Smooth muscle cell (in vitro differentiated cells): Measurements from ENCODE around the gene GNPTAB. TPM values are rescaled to one million over a fixed set of nuclear protein-coding genes. Genes with fewer than 3 reads are reported as not detected.

ENCODE experiments used
- DNase-seq: peaks from one replicate; lab custom pipeline; 2025; ENCODE audit not compliant: unreplicated experiment; lab: John Stamatoyannopoulos, UW
- H2AFZ ChIP-seq: fragments of 200-600 bp; sonication (generic); 2 replicates; pipeline ENCODE4 v1.6.0; 2016; ENCODE audit warnings: antibody characterized with exemption, low read depth, mild to moderate bottlenecking
- H3F3A ChIP-seq: fragments of 200-600 bp; sonication (generic); 2 replicates; pipeline ENCODE4 v1.6.0; 2017; ENCODE audit warnings: antibody characterized with exemption, low read depth
- H3K27ac ChIP-seq: fragments of 200-600 bp; sonication (generic); 2 replicates; pipeline ENCODE4 v1.5.1; 2016; ENCODE audit warnings: low read depth, mild to moderate bottlenecking
- H3K27me3 ChIP-seq: fragments of 200-600 bp; sonication (generic); 2 replicates; pipeline ENCODE4 v1.6.1; 2016; ENCODE audit warnings: low read depth, mild to moderate bottlenecking
- H3K36me3 ChIP-seq: fragments of 200-600 bp; sonication (generic); 2 replicates; pipeline ENCODE4 v1.5.1; 2016; ENCODE audit warnings: low read depth
- H3K4me1 ChIP-seq: fragments of 200-600 bp; sonication (generic); 2 replicates; pipeline ENCODE4 v1.5.1; 2016; ENCODE audit warnings: low read depth
- H3K4me2 ChIP-seq: fragments of 200-600 bp; sonication (generic); 2 replicates; pipeline ENCODE4 v1.6.0; 2016; ENCODE audit warnings: mild to moderate bottlenecking
- H3K4me3 ChIP-seq: fragments of 200-600 bp; sonication (generic); 2 replicates; pipeline ENCODE4 v1.5.1; 2016; ENCODE audit warnings: mild to moderate bottlenecking
- H3K79me2 ChIP-seq: fragments of 200-600 bp; sonication (generic); 2 replicates; pipeline ENCODE4 v1.6.0; 2016; ENCODE audit warnings: low read depth, mild to moderate bottlenecking
- H3K9ac ChIP-seq: fragments of 200-600 bp; sonication (generic); 2 replicates; pipeline ENCODE4 v1.6.0; 2016; ENCODE audit warnings: low read depth
- H3K9me3 ChIP-seq: fragments of 200-600 bp; sonication (generic); replicated peaks from 2 replicates; pipeline ENCODE4 v1.5.1; 2016; ENCODE audit warnings: low read depth
- H4K20me1 ChIP-seq: fragments of 200-600 bp; sonication (generic); 2 replicates; pipeline ENCODE4 v1.6.0; 2016; ENCODE audit warnings: low read depth
- WGBS: methylation state at CpG from one replicate; pipeline ENCODE4 v1.1.7; 2016; ENCODE audit warnings: low lambda C conversion rate; 5-methylcytosine and 5-hydroxymethylcytosine counted together
- polyA plus RNA-seq: library from polyadenylated mRNA; unstranded; fragments of >200 nt; fragmentation: Nextera tagmentation; extraction: Ambion mirVana; gene quantifications from 2 replicates; pipeline ENCODE4 v1.2.1, GENCODE V29; 2016
- total RNA-seq: library from RNA; depleted of rRNA; stranded (reverse); fragments of >200 nt; gene quantifications from 2 replicates; pipeline ENCODE4 v1.2.3, GENCODE V29; 2014
- TF ChIP-seq, protein P1 (sequence below): fragments of 200-600 bp; sonication (generic); IDR thresholded peaks from 2 replicates; pipeline ENCODE4 v1.5.1; 2017; ENCODE audit warnings: borderline replicate concordance, mild to moderate bottlenecking, antibody characterized with exemption; ENCODE audit not compliant: insufficient read depth, poor library complexity, severe bottlenecking

The GNPTAB gene
- total and polyA plus RNA-seq, 2 experiments from 2014 or later = 17.9 to 23.6 TPM

DNA sequence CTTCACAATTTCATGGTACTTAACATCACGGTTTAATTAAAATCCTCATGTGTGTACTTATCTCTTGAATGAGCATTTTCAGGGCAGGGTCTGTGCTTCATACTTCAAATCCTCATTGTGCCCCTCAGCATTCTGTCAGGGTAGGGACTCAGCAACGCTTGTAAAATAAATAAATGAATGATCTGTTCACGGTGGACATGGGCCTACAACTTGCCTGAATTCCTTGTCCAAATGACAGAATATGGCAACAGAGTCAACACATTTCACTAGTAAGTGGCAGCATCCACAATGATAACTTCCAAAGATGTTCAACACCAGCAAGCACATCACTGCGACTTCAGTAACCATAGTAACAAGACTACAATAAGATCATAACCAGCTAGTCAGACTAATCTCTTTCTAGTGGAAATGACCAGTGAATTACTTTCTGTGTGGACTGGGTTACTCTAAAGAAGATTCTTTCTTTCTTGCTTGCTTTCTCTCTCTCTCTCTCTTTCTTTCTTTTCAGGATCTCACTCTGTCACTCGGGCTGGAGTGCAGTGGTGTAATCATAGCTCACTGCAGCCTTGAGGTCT lies 14.5 kb upstream of the GNPTAB start:
- H3K4me1 ChIP-seq = no peaks in the 10 kb centered on the region
- H3F3A ChIP-seq = no peaks in the 10 kb centered on the region
- no peak for DNase-seq
- no peaks in the 10 kb centered on the region for H3K79me2 ChIP-seq
- H3K36me3 ChIP-seq = no peaks in the 10 kb centered on the region
- 87% methylated on average over 5 of the region's 5 CpGs for WGBS
- no peak overlapping the region for H3K4me2 ChIP-seq
- H3K4me3 ChIP-seq = no peak overlapping the region
- H3K27ac ChIP-seq = no peak overlapping the region
- no peak overlapping the region for H2AFZ ChIP-seq
- H4K20me1 ChIP-seq = no peaks in the 10 kb centered on the region
- TF ChIP-seq, protein P1, sequence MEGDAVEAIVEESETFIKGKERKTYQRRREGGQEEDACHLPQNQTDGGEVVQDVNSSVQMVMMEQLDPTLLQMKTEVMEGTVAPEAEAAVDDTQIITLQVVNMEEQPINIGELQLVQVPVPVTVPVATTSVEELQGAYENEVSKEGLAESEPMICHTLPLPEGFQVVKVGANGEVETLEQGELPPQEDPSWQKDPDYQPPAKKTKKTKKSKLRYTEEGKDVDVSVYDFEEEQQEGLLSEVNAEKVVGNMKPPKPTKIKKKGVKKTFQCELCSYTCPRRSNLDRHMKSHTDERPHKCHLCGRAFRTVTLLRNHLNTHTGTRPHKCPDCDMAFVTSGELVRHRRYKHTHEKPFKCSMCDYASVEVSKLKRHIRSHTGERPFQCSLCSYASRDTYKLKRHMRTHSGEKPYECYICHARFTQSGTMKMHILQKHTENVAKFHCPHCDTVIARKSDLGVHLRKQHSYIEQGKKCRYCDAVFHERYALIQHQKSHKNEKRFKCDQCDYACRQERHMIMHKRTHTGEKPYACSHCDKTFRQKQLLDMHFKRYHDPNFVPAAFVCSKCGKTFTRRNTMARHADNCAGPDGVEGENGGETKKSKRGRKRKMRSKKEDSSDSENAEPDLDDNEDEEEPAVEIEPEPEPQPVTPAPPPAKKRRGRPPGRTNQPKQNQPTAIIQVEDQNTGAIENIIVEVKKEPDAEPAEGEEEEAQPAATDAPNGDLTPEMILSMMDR = no peak
- no peak overlapping the region for H3K9ac ChIP-seq
- H3K9me3 ChIP-seq = no peaks in the 10 kb centered on the region
- H3K27me3 ChIP-seq = no peaks in the 10 kb centered on the region

DNA sequence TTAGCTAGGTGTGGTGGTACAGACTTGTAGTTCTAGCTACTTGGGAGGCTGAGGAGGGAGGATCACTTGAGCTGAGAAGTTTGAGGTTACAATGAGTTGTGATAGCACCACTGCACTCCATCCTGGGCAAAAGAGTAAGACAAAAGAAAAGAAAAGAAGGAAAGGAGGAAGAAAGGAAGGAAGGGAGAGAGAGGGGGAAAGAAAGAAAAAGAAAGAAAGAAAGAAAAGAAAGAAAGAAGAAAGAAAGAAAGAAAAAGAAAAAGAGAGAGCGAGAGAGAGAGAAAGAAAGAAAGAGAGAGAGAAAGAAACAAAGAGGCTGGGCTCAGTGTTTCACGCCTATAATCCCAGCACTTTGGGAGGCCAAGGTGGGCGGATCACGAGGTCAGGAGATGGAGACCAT lies 10.3 kb upstream of the GNPTAB start:
- Histone ChIP-seq H3F3A (no peaks in the 10 kb centered on the region), H3K79me2 (no peaks in the 10 kb centered on the region), H2AFZ (no peak overlapping the region), H3K27me3 (no peaks in the 10 kb centered on the region), H3K4me3 (no peak overlapping the region), H3K4me1 (no peaks in the 10 kb centered on the region), H3K36me3 (no peaks in the 10 kb centered on the region), H3K27ac (no peak overlapping the region), H3K9me3 (no peaks in the 10 kb centered on the region), H3K4me2 (no peak overlapping the region), H4K20me1 (no peaks in the 10 kb centered on the region), H3K9ac (no peak overlapping the region)
- DNase-seq = no peak
- 90% methylated on average over 4 of the region's 4 CpGs for WGBS
- TF ChIP-seq, protein P1 = no peak

DNA sequence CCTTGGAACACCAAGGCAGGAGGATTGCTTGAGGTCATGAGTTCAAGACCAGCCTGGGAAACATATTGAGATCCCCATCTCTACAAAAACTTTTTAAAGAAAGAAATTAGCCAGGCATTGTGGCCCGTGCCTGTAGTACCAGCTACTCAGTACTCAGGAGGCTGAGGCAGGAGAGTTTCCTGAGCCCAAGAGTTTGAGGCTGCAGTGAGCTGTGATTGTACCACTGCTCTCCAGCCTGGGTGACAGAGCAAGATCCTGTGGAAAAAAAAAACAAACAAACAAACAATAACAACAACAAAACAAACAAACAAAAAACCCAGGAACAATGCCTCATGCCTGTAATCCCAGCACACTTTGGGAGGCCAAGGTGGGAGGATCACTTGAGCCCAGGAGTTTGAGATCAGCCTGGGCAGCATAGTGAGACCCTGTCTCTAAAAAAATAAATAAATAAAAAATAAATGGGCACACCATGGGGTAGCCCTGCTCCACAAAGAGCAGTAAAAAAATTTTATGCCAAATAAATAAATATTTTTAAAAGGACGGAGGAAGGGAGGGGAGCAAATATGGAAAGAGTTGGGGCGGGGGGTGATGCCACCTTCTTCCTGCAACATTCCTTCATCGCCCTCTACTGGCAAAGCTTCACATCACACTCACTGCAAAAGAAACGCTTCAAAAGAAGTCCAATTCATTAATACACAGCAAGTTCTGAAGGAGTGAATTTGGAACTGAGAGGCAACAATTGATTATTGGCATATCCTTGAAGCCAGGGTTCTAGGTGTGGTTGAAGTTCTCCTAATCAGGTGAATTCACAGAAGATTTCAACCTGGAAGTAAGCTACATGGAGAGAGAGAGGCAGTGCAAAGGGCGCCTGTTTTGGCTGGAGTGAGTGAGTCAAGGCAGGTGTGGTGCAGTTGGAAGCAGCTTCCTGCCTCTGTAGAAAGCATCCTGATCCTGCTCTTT lies 8.8 kb upstream of the GNPTAB start:
- Histone ChIP-seq H3K9me3 (no peaks in the 10 kb centered on the region), H3K27ac (no peak overlapping the region), H3K36me3 (no peaks in the 10 kb centered on the region), H3F3A (no peaks in the 10 kb centered on the region), H3K9ac (no peak overlapping the region), H3K4me2 (no peak overlapping the region), H3K4me1 (no peaks in the 10 kb centered on the region), H3K4me3 (no peak overlapping the region), H3K79me2 (no peaks in the 10 kb centered on the region), H2AFZ (no peak overlapping the region), H4K20me1 (no peaks in the 10 kb centered on the region), H3K27me3 (no peaks in the 10 kb centered on the region)
- DNase-seq = no peak
- TF ChIP-seq, protein P1 = peak; percentile 77
- 41% methylated on average over 6 of the region's 6 CpGs for WGBS
